ACHN (cell line): ENCODE results near the gene OOSP1.
"Not testable (repeated sequence)": the region's sequence is repeated elsewhere in the genome, so short reads cannot be mapped to it uniquely, and the experiment has no call there.

ENCODE experiments used
- DNase-seq: peaks from one replicate; pipeline ENCODE4 v3.0.0-alpha.2; 2015
- in situ Hi-C: cut with HindIII; loops from 2 replicates; pipeline ENCODE4 v1.10.0; 2017; ENCODE audit warnings: low sequenced_read_pairs, low pct_ligation_motif_present, low pct_unique_long_range_greater_than_20kb

Gene OOSP1

DNA sequence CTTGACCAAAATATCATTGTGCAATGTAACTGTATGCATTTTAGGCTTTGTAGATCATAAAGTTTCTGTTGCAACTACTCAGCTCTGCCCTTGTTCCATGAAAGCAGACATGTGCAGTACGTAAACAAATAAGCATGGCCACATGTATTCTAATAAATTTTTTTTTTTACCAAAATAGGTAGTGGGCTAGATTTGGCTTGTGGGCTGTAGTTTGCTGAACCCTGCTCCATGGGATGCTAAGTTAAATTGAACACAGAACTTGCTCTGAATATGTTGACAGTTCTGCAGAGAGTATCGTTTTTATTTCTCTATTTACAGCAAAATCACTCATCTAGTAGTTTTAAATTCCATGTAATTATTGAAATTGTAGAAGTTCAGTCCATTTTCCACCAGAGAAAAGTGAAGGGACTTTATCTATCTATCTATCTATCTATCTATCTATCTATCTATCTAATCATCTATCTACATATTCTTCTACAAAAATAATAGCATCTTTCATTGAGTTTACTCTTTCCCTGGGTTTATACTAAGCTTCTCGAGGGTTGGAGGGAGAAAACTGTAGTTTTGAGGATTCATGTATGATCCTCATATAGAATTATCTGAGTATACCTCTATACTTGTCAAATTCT lies 16.1 kb downstream of the OOSP1 start:
- in situ Hi-C loops: no loop called here
- no peak for DNase-seq

DNA sequence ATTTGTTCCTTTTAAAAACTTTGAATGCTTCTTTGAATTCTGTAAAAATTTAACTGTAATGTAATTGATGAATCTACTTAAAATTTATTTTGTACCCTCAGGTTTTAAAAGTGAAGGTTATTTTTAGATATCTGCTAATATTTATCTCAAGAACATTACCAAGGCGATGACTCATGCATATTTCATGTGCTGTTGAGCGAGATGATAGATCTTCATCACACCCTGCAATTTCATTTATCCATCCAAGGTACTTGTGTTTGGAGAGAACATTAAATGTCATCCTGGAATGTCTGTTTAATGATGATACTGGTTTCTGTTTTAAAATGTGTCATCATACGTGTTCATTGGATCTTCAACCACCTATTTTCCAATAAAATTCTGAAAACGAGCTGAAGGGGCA lies 18.9 kb downstream of the OOSP1 start:
- DNase-seq: peak; percentile 77
- in situ Hi-C loops: no loop called here

DNA sequence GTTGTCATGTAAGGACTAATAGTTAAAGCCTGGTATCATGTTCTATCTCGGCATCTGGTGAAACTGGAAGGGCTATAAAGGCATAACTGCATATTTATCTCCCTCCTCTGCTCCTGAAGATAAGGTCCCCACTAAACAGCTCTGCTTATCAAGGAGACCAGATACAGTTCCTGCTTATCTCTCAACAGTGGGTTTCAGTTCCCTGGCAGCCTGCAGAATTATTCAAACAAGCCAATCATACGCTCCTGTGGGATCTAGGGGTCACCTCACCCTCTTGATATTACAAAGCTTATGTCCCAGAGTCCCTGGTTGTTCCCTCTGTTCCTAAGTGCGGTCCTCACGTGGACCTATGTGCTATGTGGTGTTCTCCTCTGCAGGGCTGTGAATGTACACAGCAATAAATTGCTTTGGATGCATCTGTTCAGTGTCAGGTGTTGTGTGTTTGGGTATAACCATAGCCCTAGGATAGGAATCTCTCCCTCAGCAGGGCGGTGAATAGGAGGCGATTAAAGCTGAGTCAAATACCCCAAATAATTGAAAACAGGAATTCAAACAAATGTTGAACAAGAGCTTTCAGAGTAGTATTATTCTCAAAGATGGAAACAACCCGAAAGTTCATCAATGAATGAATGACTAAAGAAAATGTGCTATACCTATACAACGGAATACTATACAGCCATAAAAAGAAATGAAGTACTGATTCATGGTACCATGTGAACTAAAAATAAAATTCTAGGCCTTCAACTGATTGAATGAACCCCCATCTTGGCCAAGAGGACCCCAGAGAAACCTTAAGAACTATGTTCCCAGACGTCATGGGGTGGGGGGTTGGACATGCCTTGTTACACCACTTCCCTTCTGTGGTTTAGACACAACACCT lies 22.5 kb downstream of the OOSP1 start:
- in situ Hi-C loops: no loop called here
- DNase-seq: no peak

DNA sequence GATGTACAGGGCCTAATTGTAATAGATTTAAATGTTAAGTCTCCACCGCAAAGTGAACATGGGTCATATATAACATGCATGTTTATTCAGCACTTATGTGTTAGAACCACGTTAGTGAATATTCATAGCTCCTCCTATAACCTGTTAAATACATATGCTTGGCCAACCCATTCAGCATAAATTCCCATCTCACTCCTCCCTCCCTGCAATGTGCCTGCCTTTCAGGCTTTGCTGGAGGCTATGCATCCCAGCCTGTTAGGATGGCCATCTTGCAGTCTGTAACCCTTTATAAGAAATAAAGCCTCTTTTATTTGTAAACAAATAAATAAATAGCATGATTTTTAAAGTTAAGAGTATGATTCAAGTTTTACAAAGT lies 23.9 kb downstream of the OOSP1 start:
- DNase-seq: no peak
- in situ Hi-C loops: no loop called here

DNA sequence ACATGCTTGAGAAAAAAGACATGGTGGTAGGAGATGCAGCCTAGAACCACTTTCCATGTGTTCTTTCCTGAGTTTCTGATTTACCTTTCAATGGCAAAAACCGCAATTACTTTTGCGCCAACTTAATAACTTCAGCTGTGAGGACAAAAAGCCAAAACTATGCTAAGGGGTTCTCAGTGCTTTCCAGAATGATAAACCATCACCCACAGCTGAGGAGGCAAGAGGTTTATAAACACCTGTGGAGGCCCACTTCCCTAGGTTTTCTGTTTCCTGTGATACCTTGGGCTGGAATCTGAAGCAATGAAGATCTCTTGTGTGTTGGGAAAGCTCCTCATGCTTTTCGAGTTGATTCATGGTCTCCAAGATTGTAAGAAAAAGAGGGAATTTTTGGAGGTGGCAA lies 25.5 kb downstream of the OOSP1 start, which contains the start of gene OOSP4A:
Gene OOSP4A, plus strand, starts transcription at position 301 of the 400 bp plus-strand sequence. Its CDS starts 0 bp downstream, at position 301.
- in situ Hi-C loops: no loop called here
- no peak for DNase-seq

DNA sequence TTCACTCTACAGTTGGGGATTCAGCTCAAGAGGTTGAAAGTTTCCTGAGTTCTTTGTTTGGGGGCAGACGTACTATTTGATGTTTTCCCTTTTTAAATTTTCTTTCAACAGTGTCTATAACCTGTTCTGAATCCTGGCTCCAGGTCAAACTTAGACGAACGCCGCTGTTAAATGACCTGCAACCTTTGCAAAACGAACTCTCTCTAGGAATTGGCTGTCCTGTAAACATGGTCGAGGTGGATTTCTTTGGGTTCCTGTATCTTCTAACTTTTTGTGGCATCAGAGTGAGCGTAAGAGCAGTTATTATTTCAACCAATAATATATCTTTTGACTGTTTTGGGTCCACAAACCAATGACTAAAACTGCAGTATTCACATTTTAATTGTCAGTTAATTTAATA lies 27.2 kb downstream of the OOSP1 start:
- DNase-seq: no peak
- in situ Hi-C loops: no loop called here

DNA sequence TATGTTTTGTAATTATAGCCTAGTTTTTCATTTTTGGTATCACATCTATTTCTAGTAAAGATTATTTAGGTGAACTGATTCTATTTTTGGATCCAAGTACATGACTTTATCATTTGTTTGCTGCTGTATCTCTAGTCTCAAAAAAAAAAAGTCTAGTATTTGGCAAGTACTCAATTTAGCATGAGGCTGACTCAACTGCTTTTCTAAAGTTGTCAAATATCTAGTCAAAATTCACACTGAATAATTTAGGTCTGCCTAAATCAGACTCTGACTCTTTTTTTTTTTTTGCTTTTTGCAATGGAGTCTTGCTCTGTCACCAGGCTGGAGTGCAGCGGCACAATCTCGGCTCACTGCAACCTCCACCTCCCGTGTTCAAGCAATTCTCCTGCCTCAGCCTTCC lies 28.0 kb downstream of the OOSP1 start:
- no peak for DNase-seq
- in situ Hi-C loops: no loop called here

DNA sequence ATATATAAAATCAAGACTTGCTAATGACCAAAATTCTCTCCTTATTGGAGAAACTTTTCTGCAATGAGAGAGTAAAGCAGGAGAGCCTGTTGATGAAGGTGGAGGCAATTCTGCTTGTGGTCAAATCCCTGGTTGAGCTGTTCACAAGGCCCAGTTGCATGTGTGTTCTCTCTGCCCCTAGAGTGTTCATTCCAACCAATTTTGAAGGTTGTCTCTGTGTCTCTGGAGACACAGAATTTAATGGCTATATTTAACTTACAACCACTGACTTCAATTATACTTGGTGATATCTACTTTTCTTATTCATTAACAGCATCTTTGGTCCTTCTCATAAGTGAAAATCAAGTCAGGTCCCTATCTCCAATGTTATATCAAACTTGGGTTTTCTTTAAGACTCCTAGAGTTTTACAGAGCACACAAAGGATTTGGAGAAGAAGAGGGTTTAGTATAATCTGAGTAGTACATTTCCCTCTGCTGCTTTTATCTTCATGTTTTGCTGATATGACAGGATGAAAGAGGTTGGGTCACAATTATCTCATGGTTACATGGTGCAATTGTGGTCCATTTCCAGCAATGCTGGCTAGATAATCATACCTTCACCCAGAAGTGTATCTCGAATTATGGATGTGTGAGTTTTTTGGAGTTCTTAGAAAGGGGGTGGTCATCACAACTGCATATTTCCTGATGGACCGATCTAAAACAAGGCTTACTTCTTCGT lies 29.6 kb downstream of the OOSP1 start:
- DNase-seq: no peak
- in situ Hi-C loops: no loop called here

DNA sequence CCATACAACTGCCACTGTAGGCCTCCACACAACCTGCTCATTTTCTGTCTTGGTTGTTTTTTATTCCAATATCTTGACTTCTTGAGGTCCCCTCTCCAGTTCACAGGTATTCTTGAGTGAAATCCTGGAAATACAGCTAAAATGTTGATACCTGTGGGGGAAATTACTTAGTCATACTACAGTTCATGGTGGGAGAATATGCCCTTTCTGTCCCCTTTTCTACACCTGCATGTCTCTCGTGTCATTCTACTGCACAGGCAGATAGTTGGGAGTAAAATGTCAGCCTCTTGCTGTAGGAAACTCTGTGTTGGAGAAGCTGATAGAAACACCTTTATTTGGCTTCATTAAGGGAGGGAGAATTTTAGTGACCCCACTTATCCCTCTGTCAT lies 30.2 kb downstream of the OOSP1 start:
- DNase-seq: no peak
- in situ Hi-C loops: no loop called here

DNA sequence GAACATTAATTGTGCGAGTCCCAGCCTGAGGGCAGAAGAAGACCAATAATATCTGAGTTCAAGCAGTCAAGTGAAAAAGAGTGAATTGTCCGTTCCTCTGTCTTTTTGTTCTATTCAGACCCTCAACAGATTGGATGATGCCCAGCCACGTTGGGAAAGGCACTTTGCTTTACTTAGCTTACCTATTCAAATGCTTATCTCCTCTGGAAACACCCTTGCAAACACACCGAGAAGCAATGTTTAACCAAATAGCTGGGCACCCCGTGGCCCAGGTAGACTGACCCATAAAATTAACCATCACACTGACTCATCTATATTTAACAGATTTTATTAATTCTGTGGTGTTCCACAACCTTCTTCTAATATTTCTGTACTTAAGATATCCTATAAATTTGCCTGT lies 34.9 kb downstream of the OOSP1 start:
- in situ Hi-C loops: no loop called here
- no peak for DNase-seq

DNA sequence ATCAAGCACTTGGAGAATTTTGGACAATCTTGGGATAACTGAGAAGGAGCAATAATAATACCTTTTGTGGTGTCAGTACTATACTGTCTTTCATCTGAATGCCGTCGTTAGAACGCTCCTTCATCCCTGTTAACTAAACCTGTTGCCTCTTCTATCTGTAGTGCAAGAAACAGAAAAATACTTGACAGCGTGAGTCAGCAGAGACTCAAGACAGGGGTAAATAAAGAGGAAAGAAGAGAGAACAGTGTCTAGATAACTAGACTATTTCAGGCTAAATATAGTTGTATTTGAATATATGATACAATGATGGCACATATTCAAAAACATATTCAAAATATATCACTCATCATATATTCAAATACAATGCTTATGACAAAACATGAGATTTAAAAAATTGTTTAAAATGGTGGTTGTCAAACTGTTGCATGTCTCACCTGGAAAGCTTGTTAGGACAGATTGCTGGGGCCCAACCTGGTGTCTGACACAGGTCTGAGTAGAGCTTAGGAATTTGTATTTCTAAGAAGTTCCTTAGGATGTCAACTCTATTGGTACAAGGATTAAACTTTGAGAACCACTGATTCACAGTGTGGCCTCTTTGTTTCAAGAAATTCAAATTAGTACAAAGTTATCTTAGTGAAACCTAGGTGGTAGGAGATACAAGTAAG lies 43.0 kb downstream of the OOSP1 start:
- in situ Hi-C loops: no loop called here

DNA sequence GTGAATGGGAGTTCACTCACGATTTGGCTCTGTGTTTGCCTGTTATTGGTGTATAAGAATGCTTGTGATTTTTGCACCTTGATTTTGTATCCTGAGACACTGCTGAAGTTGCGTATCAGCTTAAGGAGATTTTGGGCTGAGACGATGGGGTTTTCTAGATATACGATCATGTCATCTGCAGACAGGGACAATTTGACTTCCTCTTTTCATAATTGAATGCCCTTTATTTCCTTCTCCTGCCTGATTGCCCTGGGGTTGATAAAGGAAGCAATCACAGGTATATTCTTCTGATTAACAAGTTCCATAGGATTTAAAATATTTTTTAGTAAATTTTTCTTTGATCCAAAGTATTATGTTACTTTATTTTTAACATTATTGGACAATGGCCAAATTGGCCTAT lies 43.8 kb downstream of the OOSP1 start:
- in situ Hi-C loops, DNase-seq: not testable (repeated sequence)

More for the DNA sequence above, 43.0 kb downstream of the OOSP1 start:
- DNase-seq: no peak

DNA sequence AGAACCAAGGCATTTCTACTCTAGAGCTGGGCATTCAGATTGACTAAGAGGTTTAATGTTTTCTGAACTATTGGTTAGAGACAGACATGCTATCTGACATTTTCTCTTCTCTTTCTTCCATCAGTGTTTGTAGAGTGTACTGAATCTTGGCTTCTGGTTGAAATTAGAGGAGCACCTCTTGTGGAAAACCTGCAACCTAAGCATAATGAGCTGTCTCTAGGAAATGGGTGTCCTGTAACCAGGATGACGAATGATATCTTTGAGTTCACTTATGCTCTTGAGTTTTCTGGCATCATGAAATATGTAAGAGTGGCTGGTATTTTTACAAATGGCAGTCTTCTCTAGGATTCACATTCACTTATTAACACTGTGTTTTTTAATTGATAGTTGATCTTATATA lies 45.0 kb downstream of the OOSP1 start:
- no peak for DNase-seq
- in situ Hi-C loops: no loop called here

DNA sequence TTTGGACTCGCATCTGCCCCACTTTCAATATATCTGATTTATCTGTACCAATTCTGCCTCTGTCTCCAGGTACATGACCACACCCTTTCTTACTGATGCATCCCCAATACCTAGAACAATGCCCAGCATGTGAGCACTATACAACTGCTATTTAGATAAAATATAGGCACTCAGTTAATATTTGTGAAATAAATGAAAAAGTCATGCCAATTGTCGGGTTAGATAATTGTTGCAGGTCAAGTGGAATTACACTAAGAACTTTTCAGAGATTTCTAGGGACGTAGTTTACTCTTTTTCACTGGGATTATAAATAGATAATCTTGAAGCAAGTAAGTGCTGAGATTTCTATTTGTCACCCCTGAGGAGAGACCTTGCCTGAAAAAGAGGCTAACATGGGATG lies 46.1 kb downstream of the OOSP1 start:
- DNase-seq: no peak
- in situ Hi-C loops: no loop called here

DNA sequence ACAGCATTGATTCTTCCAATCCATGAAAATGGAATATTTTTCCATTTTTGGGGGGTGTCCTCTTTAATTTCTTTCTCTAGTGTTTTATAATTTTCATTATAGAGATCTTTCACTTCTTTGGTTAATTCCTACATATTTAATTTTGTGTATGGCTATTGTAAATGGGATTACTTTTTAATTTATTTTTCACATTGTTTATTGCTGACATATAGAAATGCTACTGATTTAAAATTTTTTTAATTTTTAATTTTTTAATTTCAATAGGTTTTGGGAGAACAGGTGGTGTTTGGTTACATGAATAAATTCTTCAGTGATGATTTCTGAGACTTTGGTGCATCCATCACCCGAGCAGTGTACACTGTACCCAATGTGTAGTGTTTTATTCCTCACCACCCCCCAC lies 52.2 kb downstream of the OOSP1 start:
- in situ Hi-C loops: no loop called here
- no peak for DNase-seq

DNA sequence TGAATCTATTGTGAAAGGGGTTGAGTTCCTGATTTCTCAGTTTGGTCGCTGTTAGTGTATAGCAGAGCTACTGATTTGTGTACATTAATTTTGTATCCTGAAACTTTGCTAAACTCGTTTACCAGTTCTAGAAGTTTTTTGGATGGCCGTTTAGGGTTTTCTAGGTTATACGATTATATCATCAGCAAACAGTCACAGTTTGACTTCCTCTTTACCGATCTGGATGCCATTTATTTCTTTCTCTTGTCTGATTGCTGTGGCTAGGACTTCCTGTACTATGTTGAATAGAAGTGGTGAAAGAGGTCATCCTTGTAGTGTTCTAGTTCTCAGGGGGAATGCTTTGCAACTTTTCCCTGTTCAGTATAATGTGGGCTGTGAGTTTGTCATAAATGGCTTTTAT lies 54.2 kb downstream of the OOSP1 start:
- in situ Hi-C loops: no loop called here
- DNase-seq: no peak

DNA sequence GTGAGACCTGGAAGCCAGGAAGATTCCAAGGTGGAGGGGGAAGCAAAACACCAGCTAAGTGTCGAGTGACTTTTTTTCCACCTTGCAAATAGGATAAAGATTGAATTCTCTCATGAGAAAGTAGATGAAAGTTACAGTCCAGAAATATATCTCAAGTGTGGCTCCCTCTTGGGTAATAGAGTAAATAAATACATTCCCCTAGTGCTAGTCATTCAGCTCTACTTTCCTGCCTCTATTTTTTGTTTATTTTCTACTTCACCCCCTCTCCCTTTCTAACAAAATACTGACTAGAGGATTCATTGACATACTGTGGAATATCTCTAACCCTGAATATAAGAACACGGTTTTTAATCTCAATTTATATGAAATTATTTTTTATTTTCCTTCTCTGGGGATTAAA lies 59.6 kb downstream of the OOSP1 start:
- in situ Hi-C loops: no loop called here
- DNase-seq: no peak

DNA sequence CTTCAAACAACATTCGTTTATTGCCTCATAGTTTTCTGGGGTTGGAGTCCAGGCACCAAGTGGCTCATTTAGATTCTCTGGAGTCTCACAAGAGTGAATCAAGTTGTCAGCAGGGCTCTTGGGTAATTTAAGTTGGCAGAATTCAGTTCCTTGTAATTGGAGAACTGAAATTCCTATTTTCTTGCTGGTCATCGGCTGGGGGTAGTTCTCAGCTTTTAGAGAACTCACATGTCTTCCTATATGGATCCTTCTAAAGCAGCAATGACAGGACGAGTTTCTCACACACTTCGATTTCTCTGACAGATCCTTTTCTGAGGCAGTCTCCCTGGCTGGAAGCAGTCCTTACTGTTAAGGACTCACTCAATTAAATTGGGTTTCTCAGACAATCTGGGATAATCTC lies 61.5 kb downstream of the OOSP1 start:
- in situ Hi-C loops: no loop called here

DNA sequence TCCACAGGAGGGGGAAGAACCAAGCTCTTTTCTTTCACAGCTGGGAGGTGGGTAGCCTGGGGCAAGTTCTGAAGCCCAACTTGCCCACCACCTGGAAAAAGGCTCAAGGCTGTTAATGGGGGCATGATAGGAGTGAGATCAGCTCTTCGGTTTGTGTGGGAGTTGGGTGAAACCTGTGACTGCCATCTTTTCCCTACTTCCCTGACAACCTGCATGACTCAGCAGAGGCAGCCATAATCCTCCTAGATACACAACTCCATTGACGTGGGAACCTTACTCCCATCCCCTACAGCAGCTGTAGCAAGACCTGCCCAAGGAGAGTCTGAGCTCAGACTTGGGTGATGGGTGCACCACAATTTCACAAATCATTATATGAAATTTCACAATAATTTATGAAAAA lies 65.5 kb downstream of the OOSP1 start:
- no peak for DNase-seq
- in situ Hi-C loops: no loop called here

More for the DNA sequence above, 61.5 kb downstream of the OOSP1 start:
- no peak for DNase-seq
